AG04450 (cell line): ENCODE results near the gene UBE3D. TPM values are rescaled to one million over a fixed set of nuclear protein-coding genes. Genes with fewer than 3 reads are reported as not detected.
A peak's percentile ranks its signal among the peaks of the same experiment; 100 is the strongest.

ENCODE experiments used
- CTCF ChIA-PET: fragments of 300-600, 350-600 bp; formaldehyde crosslinking; extraction: SDS; loops from one replicate; lab custom pipeline; 2022; ENCODE audit warnings: antibody characterized with exemption, inconsistent platforms; lab: Charles Lee
- POLR2A ChIA-PET: fragments of 350-600 bp; formaldehyde crosslinking; extraction: SDS; loops from one replicate; lab custom pipeline; 2021; ENCODE audit warnings: antibody characterized with exemption, inconsistent platforms; lab: Yijun Ruan, JAX
- DNase-seq: peaks from one replicate; pipeline ENCODE4 v3.0.0-alpha.2; 2011; ENCODE audit warnings: low read depth, low spot score
- H3K27ac ChIP-seq: one replicate; pipeline ENCODE4 v1.5.1; 2012; ENCODE audit warnings: low read depth, low read length, control low read depth
- H3K27me3 ChIP-seq: one replicate; pipeline ENCODE4 v1.6.0; 2012; ENCODE audit warnings: low read length; ENCODE audit not compliant: control insufficient read depth, insufficient read depth
- H3K4me3 ChIP-seq: 2 replicates; pipeline ENCODE4 v1.5.1; 2011; ENCODE audit warnings: mild to moderate bottlenecking, low read depth, low read length, control low read depth
- H3K9me3 ChIP-seq: 2 replicates; pipeline ENCODE4 v1.5.1; 2012; ENCODE audit warnings: low read length; ENCODE audit not compliant: control insufficient read depth, insufficient read depth
- CTCF ChIP-seq: IDR thresholded peaks from 2 replicates; pipeline ENCODE4 v1.5.1; 2011; ENCODE audit warnings: low read depth, low read length, control low read depth, inconsistent platforms
- polyA plus RNA-seq: library from polyadenylated mRNA; depleted of rRNA; stranded (reverse); fragments of >200 nt; gene quantifications from 2 replicates; pipeline ENCODE4 v1.2.3, GENCODE V29; 2011

Gene UBE3D
- polyA plus RNA-seq, 1 experiment: 6.4 TPM

- Histone ChIP-seq H3K9me3 (no peaks in the 10 kb centered on the region), H3K27ac (no peak overlapping the region), H3K27me3 (no peaks in the 10 kb centered on the region), H3K4me3 (no peak overlapping the region)
- CTCF ChIA-PET: interaction anchor here (0.6 to 1.4 kb wide), 3 partner anchors 23 to 813 kb away, joined by 3 to 6 read pairs (median 5); partner anchors contain the start of gene UBE3D
- TF ChIP-seq CTCF: no peak
- POLR2A ChIA-PET: no interaction called here
- no peak for DNase-seq
These were observed 108.3 kb downstream of the UBE3D start for GRCh38 chr6:82957171-82957867.

GRCh38 chr6:82955841-82956240 is 109.8 kb downstream of the UBE3D start:
- ChIA-PET POLR2A (no interaction called here), CTCF (no interaction called here)
- H3K27ac ChIP-seq: peak overlapping the region; percentile 93
- no peaks in the 10 kb centered on the region for H3K9me3 ChIP-seq
- H3K4me3 ChIP-seq: no peak overlapping the region
- TF ChIP-seq CTCF: no peak
- H3K27me3 ChIP-seq: no peaks in the 10 kb centered on the region
- DNase-seq: peak; percentile 67

GRCh38 chr6:82954937-82955577 is 110.6 kb downstream of the UBE3D start:
- Histone ChIP-seq H3K27ac (peak overlapping the region; percentile 93), H3K27me3 (no peaks in the 10 kb centered on the region), H3K9me3 (no peaks in the 10 kb centered on the region), H3K4me3 (no peak overlapping the region)
- ChIA-PET POLR2A (no interaction called here), CTCF (interaction anchor here (0.7 to 1.0 kb wide), 2 partner anchors 101 to 684 kb away, joined by 3 read pairs; no protein-coding TSS in a partner anchor)
- peak; percentile 37 for DNase-seq
- no peak for TF ChIP-seq CTCF

- Histone ChIP-seq H3K27ac (no peak overlapping the region), H3K4me3 (no peak overlapping the region), H3K9me3 (no peaks in the 10 kb centered on the region), H3K27me3 (no peaks in the 10 kb centered on the region)
- ChIA-PET POLR2A (interaction anchor here (0.5 kb wide), 1 partner anchor 592 kb away, joined by 3 read pairs; no protein-coding TSS in a partner anchor), CTCF (interaction anchor here (1.0 kb wide), 1 partner anchor 684 kb away, joined by 3 read pairs; no protein-coding TSS in a partner anchor)
- TF ChIP-seq CTCF: no peak
- DNase-seq: no peak
These were observed 111.3 kb downstream of the UBE3D start for GRCh38 chr6:82954356-82954755.

- CTCF ChIA-PET: interaction anchor here (1.2 kb wide), 1 partner anchor 111 kb away, joined by 3 read pairs; the partner anchor contains the start of gene UBE3D
- no peak overlapping the region for H3K4me3 ChIP-seq
- H3K9me3 ChIP-seq: no peaks in the 10 kb centered on the region
- H3K27ac ChIP-seq: no peak overlapping the region
- POLR2A ChIA-PET: interaction anchor here (0.5 kb wide), 1 partner anchor 591 kb away, joined by 3 read pairs; no protein-coding TSS in a partner anchor
- no peaks in the 10 kb centered on the region for H3K27me3 ChIP-seq
- TF ChIP-seq CTCF: no peak
- DNase-seq: no peak
These were observed 111.8 kb downstream of the UBE3D start for GRCh38 chr6:82953871-82954270.
